Natural killer cell (primary cell): ENCODE data around the gene CLCN4. TPM values are rescaled to one million over a fixed set of nuclear protein-coding genes. Genes with fewer than 3 reads are reported as not detected.

Experiments used
- ATAC-seq, 3 donors: fragments of 150-1000 bp in 2 of 3; fragments of 200-7000 bp in 1 of 3; cut with Tn5 transposase; 1 replicate in 1 of 3; 2 replicates in 2 of 3; pipeline ENCODE4 v1.10.0; 2021; ENCODE audit warnings: mild to moderate bottlenecking in 2 of 3, moderate library complexity in 2 of 3
- DNase-seq, 2 donors: peaks; one replicate each; pipeline versions ENCODE4 v3.0.0 to v3.0.0-alpha.2; 2013 to 2021; ENCODE audit warnings: mixed read lengths in 1 of 2
- H3K27ac ChIP-seq: one replicate; pipeline ENCODE4 v1.5.1; 2013; ENCODE audit warnings: mild to moderate bottlenecking, low read length
- H3K27me3 ChIP-seq: one replicate; pipeline ENCODE4 v1.6.1; 2013; ENCODE audit warnings: low read length; ENCODE audit not compliant: control insufficient read depth, insufficient read depth
- H3K36me3 ChIP-seq: one replicate; pipeline ENCODE4 v1.6.1; 2013; ENCODE audit warnings: low read length; ENCODE audit not compliant: control insufficient read depth, insufficient read depth
- H3K4me1 ChIP-seq: one replicate; pipeline ENCODE4 v1.6.1; 2013; ENCODE audit warnings: low read length; ENCODE audit not compliant: control insufficient read depth, insufficient read depth
- H3K4me3 ChIP-seq: one replicate; pipeline ENCODE4 v1.5.1; 2013; ENCODE audit warnings: low read length
- H3K9me3 ChIP-seq: one replicate; pipeline ENCODE4 v1.6.1; 2013; ENCODE audit warnings: low read length; ENCODE audit not compliant: control insufficient read depth, insufficient read depth
- H3K27ac Mint-ChIP-seq, 2 donors: one replicate each; pipeline ENCODE4 v1.8.0; 2022; ENCODE audit warnings: mild to moderate bottlenecking in 2 of 2, mixed read lengths in 2 of 2, moderate library complexity in 1 of 2
- H3K27me3 Mint-ChIP-seq, 2 donors: one replicate each; pipeline ENCODE4 v1.8.0; 2022; ENCODE audit warnings: low read depth in 2 of 2, mixed read lengths in 2 of 2
- H3K36me3 Mint-ChIP-seq: one replicate; pipeline ENCODE4 v1.8.0; 2022; ENCODE audit warnings: mixed read lengths
- H3K4me1 Mint-ChIP-seq, 2 donors: one replicate each; pipeline ENCODE4 v1.8.0; 2022; ENCODE audit warnings: mixed read lengths in 2 of 2
- H3K4me3 Mint-ChIP-seq: one replicate; pipeline ENCODE4 v1.8.0; 2022; ENCODE audit warnings: mild to moderate bottlenecking, moderate library complexity, mixed read lengths
- H3K9me3 Mint-ChIP-seq, 2 donors: one replicate each; pipeline ENCODE4 v1.8.0; 2022; ENCODE audit warnings: mixed read lengths in 2 of 2
- WGBS: methylation state at CpG from one replicate; pipeline ENCODE4 v1.1.7; 2013; ENCODE audit warnings: missing lambda C conversion rate; ENCODE audit not compliant: insufficient coverage; 5-methylcytosine and 5-hydroxymethylcytosine counted together
- intact Hi-C: fragments of 100-400 bp; cut with micrococcal nuclease; formaldehyde crosslinking; loops from one replicate; pipeline ENCODE4 v1.14.2; 2022
- total RNA-seq, 4 donors: library from RNA; stranded (reverse); fragments of 120-200 nt in 1 of 4; gene quantifications; one replicate each; pipeline versions ENCODE4 v1.2.3 to v1.2.4, GENCODE V29; 2013 to 2022
- TF ChIP-seq, protein P1 (sequence below): fragments of 200-600 bp; IDR thresholded peaks from one replicate; pipeline ENCODE4 v1.8.0; 2022; ENCODE audit warnings: antibody characterized with exemption

CLCN4 gene
- total RNA-seq, 3 donors from 2014 or later (not counting 1 experiment from before 2014, with no cell fraction given): 0.05 to 0.66 (median 0.23) TPM

DNA sequence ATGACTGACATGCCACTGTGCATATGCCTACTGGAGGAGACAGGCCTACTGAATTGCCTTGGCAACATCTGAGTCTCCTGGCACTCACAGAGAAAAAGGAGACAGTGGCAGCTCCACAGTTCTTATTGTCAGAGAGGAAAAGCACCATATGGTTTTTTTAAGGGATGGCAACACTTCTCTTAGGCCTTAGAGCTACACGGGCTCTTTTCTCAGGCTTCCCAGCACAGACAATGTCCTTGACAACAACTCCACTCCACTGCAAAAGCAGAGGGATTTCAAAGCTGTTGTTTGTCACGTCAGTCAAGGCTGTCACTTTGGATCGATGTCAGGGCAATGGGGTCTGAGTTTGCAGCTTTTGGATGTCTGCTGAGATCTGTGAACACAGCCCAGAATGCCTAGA is 4.7 kb upstream of the CLCN4 start:
- no peak overlapping the region for H3K27ac Mint-ChIP-seq
- H3K4me1 Mint-ChIP-seq: no peaks in the 10 kb centered on the region

DNA sequence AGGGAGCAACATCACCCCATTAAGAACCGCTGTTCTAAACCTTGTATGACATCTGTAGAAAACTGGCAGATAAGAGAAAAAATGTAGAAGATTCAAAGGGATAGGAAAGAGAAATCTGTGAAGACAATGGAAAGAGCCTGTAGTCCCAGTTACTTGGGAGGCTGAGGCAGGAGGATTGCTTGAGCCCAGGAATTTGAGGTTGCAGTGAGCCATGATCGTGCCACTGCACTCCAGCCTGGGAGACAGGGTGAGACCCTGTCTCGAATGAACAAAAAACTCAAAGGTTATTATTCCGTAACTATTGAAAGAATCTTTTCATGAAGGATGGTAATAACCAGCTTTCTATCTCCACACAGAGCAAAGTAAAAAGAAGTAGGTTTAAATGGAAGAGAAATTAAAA is 1.6 kb upstream of the CLCN4 start:
- no peaks in the 10 kb centered on the region for H3K9me3 Mint-ChIP-seq
- no peak overlapping the region for H3K27ac ChIP-seq
- TF ChIP-seq, protein P1, sequence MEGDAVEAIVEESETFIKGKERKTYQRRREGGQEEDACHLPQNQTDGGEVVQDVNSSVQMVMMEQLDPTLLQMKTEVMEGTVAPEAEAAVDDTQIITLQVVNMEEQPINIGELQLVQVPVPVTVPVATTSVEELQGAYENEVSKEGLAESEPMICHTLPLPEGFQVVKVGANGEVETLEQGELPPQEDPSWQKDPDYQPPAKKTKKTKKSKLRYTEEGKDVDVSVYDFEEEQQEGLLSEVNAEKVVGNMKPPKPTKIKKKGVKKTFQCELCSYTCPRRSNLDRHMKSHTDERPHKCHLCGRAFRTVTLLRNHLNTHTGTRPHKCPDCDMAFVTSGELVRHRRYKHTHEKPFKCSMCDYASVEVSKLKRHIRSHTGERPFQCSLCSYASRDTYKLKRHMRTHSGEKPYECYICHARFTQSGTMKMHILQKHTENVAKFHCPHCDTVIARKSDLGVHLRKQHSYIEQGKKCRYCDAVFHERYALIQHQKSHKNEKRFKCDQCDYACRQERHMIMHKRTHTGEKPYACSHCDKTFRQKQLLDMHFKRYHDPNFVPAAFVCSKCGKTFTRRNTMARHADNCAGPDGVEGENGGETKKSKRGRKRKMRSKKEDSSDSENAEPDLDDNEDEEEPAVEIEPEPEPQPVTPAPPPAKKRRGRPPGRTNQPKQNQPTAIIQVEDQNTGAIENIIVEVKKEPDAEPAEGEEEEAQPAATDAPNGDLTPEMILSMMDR: no peak
- no peaks in the 10 kb centered on the region for H3K9me3 ChIP-seq
- no peak overlapping the region for H3K27ac Mint-ChIP-seq
- H3K27me3 Mint-ChIP-seq: peaks cover 11 to 49% of the 10 kb centered on the region in 2 donors
- intact Hi-C loops: no loop called here
- H3K4me1 ChIP-seq: peaks cover 8% of the 10 kb centered on the region
- H3K36me3 Mint-ChIP-seq: no peaks in the 10 kb centered on the region
- no peaks in the 10 kb centered on the region for H3K4me1 Mint-ChIP-seq
- 84% methylated on average over 3 of the region's 4 CpGs for WGBS
- no peak overlapping the region for H3K4me3 Mint-ChIP-seq
- H3K4me3 ChIP-seq: no peak overlapping the region
- no peaks in the 10 kb centered on the region for H3K36me3 ChIP-seq
- ATAC-seq (no peak), DNase-seq (no peak)
- peaks cover 3% of the 10 kb centered on the region for H3K27me3 ChIP-seq

More for the DNA sequence above, 4.7 kb upstream of the CLCN4 start:
- Histone ChIP-seq H3K27ac (no peak overlapping the region), H3K27me3 (peaks cover 2% of the 10 kb centered on the region), H3K4me1 (peaks cover 5% of the 10 kb centered on the region), H3K9me3 (no peaks in the 10 kb centered on the region), H3K4me3 (no peak overlapping the region), H3K36me3 (no peaks in the 10 kb centered on the region)
- H3K4me3 Mint-ChIP-seq: no peak overlapping the region
- ATAC-seq: no peak
- peaks cover 5 to 25% of the 10 kb centered on the region in 2 donors for H3K27me3 Mint-ChIP-seq
- WGBS: 94% methylated on average over 3 of the region's 3 CpGs
- no peaks in the 10 kb centered on the region for H3K9me3 Mint-ChIP-seq
- H3K36me3 Mint-ChIP-seq: no peaks in the 10 kb centered on the region
- intact Hi-C loops: no loop called here
- DNase-seq: no peak
- TF ChIP-seq, protein P1: no peak

DNA sequence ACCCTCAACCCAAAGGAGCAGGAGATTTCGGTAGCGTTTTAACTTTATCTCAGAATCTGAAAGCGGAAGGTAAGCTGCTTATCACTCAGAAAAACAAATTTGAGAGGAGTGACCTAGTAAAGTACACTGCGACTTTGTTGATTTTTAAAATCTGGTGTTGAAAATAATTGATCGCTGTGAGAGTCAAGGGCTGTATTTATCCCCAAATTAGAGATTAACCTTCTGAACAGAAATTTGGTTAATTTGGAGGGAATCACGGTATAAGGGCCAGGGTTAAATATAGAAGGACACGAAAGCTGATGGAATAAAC is 212 bp downstream of the CLCN4 start:
- Mint-ChIP-seq H3K4me1 (no peaks in the 10 kb centered on the region), H3K27ac (no peak overlapping the region), H3K36me3 (no peaks in the 10 kb centered on the region), H3K4me3 (peak overlapping the region; percentile 6), H3K9me3 (no peaks in the 10 kb centered on the region), H3K27me3 (peaks cover 21 to 61% of the 10 kb centered on the region in 2 donors)
- peaks cover 8% of the 10 kb centered on the region for H3K4me1 ChIP-seq
- peak overlapping the region; percentile 67 for H3K27ac ChIP-seq
- peaks cover 3% of the 10 kb centered on the region for H3K27me3 ChIP-seq
- ATAC-seq (no peak), DNase-seq (no peak)
- peak overlapping the region; percentile 42 for H3K4me3 ChIP-seq
- 12% methylated on average over 3 of the region's 7 CpGs for WGBS
- TF ChIP-seq, protein P1: no peak
- no peaks in the 10 kb centered on the region for H3K9me3 ChIP-seq
- intact Hi-C loops: no loop called here
- H3K36me3 ChIP-seq: no peaks in the 10 kb centered on the region

DNA sequence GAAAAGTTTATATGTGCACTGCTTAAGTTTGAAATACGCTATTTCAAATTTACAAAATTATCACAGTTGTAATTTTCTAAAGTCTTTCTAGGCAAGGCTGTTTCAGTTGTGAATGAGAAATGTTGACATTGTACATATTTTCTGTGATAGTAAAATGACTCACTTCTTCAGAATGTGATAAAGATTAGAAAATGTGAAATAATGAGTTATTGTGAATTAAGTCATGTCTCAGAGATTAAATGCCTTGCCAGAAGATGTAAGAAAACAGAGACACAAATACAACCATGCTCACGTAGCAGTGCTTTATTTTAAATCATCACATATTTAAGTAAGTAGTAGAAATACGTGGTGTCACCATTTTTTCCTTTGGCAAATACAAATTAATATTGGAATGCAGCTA is 768 bp downstream of the CLCN4 start:
- Mint-ChIP-seq H3K27me3 (peaks cover 21 to 65% of the 10 kb centered on the region in 2 donors), H3K36me3 (no peaks in the 10 kb centered on the region), H3K27ac (no peak overlapping the region), H3K4me1 (no peaks in the 10 kb centered on the region), H3K4me3 (no peak overlapping the region), H3K9me3 (no peaks in the 10 kb centered on the region)
- no peaks in the 10 kb centered on the region for H3K36me3 ChIP-seq
- peaks cover 8% of the 10 kb centered on the region for H3K4me1 ChIP-seq
- H3K4me3 ChIP-seq: peak overlapping the region; percentile 42
- TF ChIP-seq, protein P1: no peak
- H3K27ac ChIP-seq: no peak overlapping the region
- H3K27me3 ChIP-seq: peaks cover 3% of the 10 kb centered on the region
- no peaks in the 10 kb centered on the region for H3K9me3 ChIP-seq
- DNase-seq: no peak
- WGBS: no CpG with 5 or more reads among the region's 3 CpGs
- intact Hi-C loops: no loop called here
- ATAC-seq: no peak
